OCI-LY3 (cell line): ENCODE data around the gene WDR46.
"Not testable (repeated sequence)": the region's sequence is repeated elsewhere in the genome, so short reads cannot be mapped to it uniquely, and the experiment has no call there.

Experiments
- EZH2phosphoT487 ChIP-seq: fragments of 200-600 bp; shearing (Covaris generic); IDR thresholded peaks from 2 replicates; pipeline ENCODE4 v1.6.1; 2018; ENCODE audit warnings: antibody characterized with exemption, mixed run types, low read depth
- TF ChIP-seq, protein P1 (sequence below): fragments of 200-600, 300-600 bp; sonication (generic); IDR thresholded peaks from 2 replicates; pipeline ENCODE4 v1.5.1; 2014; ENCODE audit warnings: antibody characterized with exemption, low read length, low read depth

DNA sequence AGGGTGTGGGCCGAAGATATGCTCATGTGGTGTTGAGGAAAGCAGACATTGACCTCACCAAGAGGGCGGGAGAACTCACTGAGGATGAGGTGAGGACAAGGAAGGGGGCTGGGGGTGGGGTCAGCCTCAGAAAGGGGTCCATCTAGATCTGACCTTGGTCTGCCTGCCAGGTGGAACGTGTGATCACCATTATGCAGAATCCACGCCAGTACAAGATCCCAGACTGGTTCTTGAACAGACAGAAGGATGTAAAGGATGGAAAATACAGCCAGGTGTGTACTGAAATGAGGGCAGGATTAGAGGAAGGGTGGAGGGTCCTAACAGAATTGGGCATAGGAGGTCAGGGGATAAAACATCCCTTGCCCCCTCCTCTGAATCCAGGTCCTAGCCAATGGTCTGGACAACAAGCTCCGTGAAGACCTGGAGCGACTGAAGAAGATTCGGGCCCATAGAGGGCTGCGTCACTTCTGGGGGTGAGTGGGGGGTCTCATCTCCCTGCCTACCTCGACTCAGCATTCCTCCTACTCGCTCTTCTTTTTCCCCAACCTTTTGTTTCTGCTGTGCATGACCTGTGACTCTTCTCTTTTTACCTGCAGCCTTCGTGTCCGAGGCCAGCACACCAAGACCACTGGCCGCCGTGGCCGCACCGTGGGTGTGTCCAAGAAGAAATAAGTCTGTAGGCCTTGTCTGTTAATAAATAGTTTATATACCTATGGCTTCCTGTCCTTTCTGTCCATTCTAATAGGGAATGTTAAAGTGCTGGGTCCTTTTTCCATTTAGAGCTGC is 13.1 kb downstream of the WDR46 start:
- TF ChIP-seq, protein P1, sequence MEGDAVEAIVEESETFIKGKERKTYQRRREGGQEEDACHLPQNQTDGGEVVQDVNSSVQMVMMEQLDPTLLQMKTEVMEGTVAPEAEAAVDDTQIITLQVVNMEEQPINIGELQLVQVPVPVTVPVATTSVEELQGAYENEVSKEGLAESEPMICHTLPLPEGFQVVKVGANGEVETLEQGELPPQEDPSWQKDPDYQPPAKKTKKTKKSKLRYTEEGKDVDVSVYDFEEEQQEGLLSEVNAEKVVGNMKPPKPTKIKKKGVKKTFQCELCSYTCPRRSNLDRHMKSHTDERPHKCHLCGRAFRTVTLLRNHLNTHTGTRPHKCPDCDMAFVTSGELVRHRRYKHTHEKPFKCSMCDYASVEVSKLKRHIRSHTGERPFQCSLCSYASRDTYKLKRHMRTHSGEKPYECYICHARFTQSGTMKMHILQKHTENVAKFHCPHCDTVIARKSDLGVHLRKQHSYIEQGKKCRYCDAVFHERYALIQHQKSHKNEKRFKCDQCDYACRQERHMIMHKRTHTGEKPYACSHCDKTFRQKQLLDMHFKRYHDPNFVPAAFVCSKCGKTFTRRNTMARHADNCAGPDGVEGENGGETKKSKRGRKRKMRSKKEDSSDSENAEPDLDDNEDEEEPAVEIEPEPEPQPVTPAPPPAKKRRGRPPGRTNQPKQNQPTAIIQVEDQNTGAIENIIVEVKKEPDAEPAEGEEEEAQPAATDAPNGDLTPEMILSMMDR = not testable (repeated sequence)
- not testable (repeated sequence) for TF ChIP-seq EZH2phosphoT487
